Measurements from ENCODE around the gene TIMELESS. TPM values are rescaled to one million over a fixed set of nuclear protein-coding genes. Genes with fewer than 3 reads are reported as not detected.
"Not testable (repeated sequence)": the region's sequence is repeated elsewhere in the genome, so short reads cannot be mapped to it uniquely, and the experiment has no call there.

TIMELESS gene
- total RNA-seq, 4 donors from 2014 or later = 2.6 to 3.1 (median 3.0) TPM

DNA sequence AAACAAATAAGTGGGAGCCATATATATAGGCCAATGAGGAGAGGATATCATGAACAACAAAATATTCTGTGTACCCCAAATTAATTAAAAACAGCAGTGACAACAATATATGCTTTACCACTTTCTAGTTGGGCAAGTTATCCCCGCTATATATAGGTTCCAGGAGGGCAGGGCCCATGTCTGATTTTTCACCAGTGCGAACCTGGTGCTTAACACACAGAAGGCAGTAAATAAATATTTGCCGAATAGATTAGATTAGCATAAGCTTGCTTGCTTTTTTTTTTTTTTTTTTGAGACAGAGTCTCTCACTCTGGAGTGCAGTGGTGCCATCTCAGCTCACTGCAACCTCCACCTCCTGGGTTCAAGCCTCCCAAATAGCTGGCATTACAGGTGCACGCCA is 8.6 kb upstream of the TIMELESS start:
- ATAC-seq = no peak
- H3K4me3 ChIP-seq = no peak overlapping the region
- no peak for TF ChIP-seq POLR2A (IDR thresholded peaks at IDR 0.05)
- TF ChIP-seq, protein P1, sequence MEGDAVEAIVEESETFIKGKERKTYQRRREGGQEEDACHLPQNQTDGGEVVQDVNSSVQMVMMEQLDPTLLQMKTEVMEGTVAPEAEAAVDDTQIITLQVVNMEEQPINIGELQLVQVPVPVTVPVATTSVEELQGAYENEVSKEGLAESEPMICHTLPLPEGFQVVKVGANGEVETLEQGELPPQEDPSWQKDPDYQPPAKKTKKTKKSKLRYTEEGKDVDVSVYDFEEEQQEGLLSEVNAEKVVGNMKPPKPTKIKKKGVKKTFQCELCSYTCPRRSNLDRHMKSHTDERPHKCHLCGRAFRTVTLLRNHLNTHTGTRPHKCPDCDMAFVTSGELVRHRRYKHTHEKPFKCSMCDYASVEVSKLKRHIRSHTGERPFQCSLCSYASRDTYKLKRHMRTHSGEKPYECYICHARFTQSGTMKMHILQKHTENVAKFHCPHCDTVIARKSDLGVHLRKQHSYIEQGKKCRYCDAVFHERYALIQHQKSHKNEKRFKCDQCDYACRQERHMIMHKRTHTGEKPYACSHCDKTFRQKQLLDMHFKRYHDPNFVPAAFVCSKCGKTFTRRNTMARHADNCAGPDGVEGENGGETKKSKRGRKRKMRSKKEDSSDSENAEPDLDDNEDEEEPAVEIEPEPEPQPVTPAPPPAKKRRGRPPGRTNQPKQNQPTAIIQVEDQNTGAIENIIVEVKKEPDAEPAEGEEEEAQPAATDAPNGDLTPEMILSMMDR (IDR thresholded peaks at IDR 0.05) = no peak
- no peak for TF ChIP-seq EP300 (IDR thresholded peaks at IDR 0.05)
- TF ChIP-seq POLR2AphosphoS5 (IDR thresholded peaks at IDR 0.05) = no peak

GRCh38 chr12:56454557-56454956 is 5.3 kb upstream of the TIMELESS start, which contains the start of gene MIP:
TSS of gene MIP (minus strand) at chr12:56454657. CDS start at chr12:56454613, 44 bp downstream.
- no peak for ATAC-seq
- Histone ChIP-seq H3K36me3 (no peaks in the 10 kb centered on the region), H3K4me1 (peaks cover 0 to 6% (median 0%) of the 10 kb centered on the region in 3 donors), H3K27me3 (peaks cover 15% of the 10 kb centered on the region), H3K27ac (no peak within 1 kb of the TSS), H3K9me3 (no peaks in the 10 kb centered on the region), H3K4me3 (no peak within 1 kb of the TSS)
- no peak for TF ChIP-seq POLR2AphosphoS5 (IDR thresholded peaks at IDR 0.05)
- TF ChIP-seq, protein P1 (IDR thresholded peaks at IDR 0.05) = no peak
- no peak for TF ChIP-seq EP300 (IDR thresholded peaks at IDR 0.05)
- TF ChIP-seq POLR2A (IDR thresholded peaks at IDR 0.05) = no peak
- 67 to 100% methylated on average over 1 of the region's 5 CpGs for WGBS, 2 donors (ENCODE audit: low coverage in 1 of 2)

More for the DNA sequence above, 8.6 kb upstream of the TIMELESS start:
- Histone ChIP-seq H3K36me3 (no peaks in the 10 kb centered on the region), H3K27me3 (peaks cover 13% of the 10 kb centered on the region), H3K9me3 (no peaks in the 10 kb centered on the region), H3K27ac (no peak overlapping the region), H3K4me1 (no peaks in the 10 kb centered on the region)
- WGBS, 2 donors (ENCODE audit: low coverage in 1 of 2) = 86 to 99% methylated on average over 3 to 4 of the region's 4 CpGs

DNA sequence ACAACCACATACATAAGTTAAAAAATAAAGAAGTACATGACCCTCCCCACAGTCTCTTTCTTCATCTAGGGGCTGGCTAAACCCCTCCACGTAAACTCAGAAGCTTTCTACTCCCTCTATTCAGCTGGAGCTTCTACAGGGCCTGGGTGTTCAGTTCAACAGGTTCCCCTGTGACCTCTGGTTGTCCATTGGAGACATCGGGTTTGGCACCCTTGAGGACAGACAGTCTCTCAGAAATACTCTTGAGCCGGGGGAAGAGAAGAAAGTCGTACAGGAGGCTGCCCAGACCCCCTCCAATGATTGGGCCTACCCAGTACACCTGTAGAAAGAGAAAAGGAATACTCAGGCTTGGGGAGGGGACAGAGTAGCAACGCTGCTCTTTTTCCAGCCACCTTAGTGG is 1.9 kb upstream of the TIMELESS start:
- Histone ChIP-seq H3K9me3 (no peaks in the 10 kb centered on the region), H3K27me3 (peaks cover 15% of the 10 kb centered on the region), H3K4me3 (no peak overlapping the region), H3K4me1 (peaks cover 0 to 15% (median 0%) of the 10 kb centered on the region in 3 donors), H3K27ac (no peak overlapping the region), H3K36me3 (no peaks in the 10 kb centered on the region)
- 42 to 83% methylated on average over 2 to 4 of the region's 5 CpGs for WGBS, 2 donors (ENCODE audit: low coverage in 1 of 2)
- no peak for ATAC-seq
- TF ChIP-seq EP300 (IDR thresholded peaks at IDR 0.05) (no peak), POLR2A (IDR thresholded peaks at IDR 0.05) (no peak), POLR2AphosphoS5 (IDR thresholded peaks at IDR 0.05) (no peak)
- TF ChIP-seq, protein P1 (IDR thresholded peaks at IDR 0.05) = no peak

DNA sequence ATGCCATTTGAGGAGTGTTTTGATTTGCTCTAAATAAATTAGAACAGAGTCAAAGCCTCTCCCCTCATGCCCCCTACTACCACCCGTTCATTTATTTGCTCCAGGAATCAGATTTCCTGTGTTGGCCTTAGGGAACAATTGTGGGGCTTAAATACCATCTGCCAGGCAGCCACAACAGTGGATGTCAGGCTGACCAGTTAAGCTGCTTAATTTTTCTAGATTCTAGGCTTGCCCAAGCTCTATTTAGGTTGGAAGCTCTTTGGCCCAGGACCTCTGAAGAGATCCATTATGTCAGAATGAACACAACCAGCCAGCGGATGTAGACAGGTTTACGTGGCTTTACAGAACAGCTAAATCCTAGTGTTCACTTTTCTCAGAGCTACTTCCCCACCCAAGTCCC is 1.0 kb upstream of the TIMELESS start:
- TF ChIP-seq EP300 (IDR thresholded peaks at IDR 0.05) = no peak
- TF ChIP-seq, protein P1 (IDR thresholded peaks at IDR 0.05) = no peak
- no peak for TF ChIP-seq POLR2AphosphoS5 (IDR thresholded peaks at IDR 0.05)
- TF ChIP-seq POLR2A (IDR thresholded peaks at IDR 0.05) = no peak
- no peak for ATAC-seq
- peak overlapping the region in 1 of 4 donors; percentile 91 for H3K27ac ChIP-seq
- peaks cover 15% of the 10 kb centered on the region for H3K27me3 ChIP-seq
- H3K4me3 ChIP-seq = no peak overlapping the region
- 45 to 85% methylated on average over 1 to 3 of the region's 3 CpGs for WGBS, 2 donors (ENCODE audit: low coverage in 1 of 2)
- H3K4me1 ChIP-seq = peaks cover 0 to 15% (median 0%) of the 10 kb centered on the region in 3 donors
- H3K9me3 ChIP-seq = no peaks in the 10 kb centered on the region
- no peaks in the 10 kb centered on the region for H3K36me3 ChIP-seq

DNA sequence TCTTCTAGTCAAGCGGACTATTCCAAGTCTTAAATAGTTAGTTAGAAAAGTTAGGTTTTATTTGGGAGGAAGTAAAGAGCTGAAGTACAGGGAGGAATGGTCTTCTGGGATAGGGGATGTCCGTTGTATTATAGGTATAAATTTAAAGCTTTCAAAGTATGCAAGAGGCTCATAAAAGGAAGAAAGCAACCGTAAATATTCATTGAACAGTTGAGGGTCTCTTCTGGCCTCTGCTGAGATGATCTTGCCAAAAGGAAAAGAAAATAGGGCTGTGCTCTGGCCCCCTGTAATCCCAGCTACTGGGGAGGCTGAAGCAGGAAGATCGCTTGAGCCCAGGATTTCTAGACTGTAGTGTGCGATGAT is 377 bp upstream of the TIMELESS start:
- WGBS, 2 donors (ENCODE audit: low coverage in 1 of 2) = 2 to 30% methylated on average over 3 to 5 of the region's 5 CpGs
- Histone ChIP-seq H3K4me3 (peak overlapping the region; percentile 47 to 68), H3K9me3 (no peaks in the 10 kb centered on the region), H3K4me1 (peaks cover 0 to 15% (median 0%) of the 10 kb centered on the region in 3 donors), H3K36me3 (no peaks in the 10 kb centered on the region), H3K27me3 (peaks cover 15% of the 10 kb centered on the region), H3K27ac (peak overlapping the region; percentile 72 to 93 (median 92))
- ATAC-seq = no peak
- no peak for TF ChIP-seq POLR2A (IDR thresholded peaks at IDR 0.05)

GRCh38 chr12:56443208-56443607 is 6.0 kb downstream of the TIMELESS start:
- not testable (repeated sequence) for H3K27me3 ChIP-seq, H3K9me3 ChIP-seq, H3K4me1 ChIP-seq, ATAC-seq, H3K36me3 ChIP-seq, H3K27ac ChIP-seq, H3K4me3 ChIP-seq
- WGBS, 2 donors (ENCODE audit: low coverage in 1 of 2) = 71% methylated on average over 2 of the region's 2 CpGs; no CpG with 5 or more reads in 1 of the 2 donors

Data from gastroesophageal sphincter (tissue), 4 donors.